A549 (cell line): ENCODE data around the gene CSMD2.

Experiments used
- BHLHE40 ChIP-seq: IDR thresholded peaks from 2 replicates; pipeline ENCODE4 v1.6.1; 2012; ENCODE audit warnings: low read depth, low read length, inconsistent platforms
- CTCF ChIP-seq: fragments of >200 bp; sonication (Bioruptor Twin); formaldehyde crosslinking; IDR thresholded peaks from 3 replicates; pipeline ENCODE4 v1.5.1; 2016
- EP300 ChIP-seq, 2 experiments: fragments of >200 bp; sonication (Bioruptor Twin); formaldehyde crosslinking; IDR thresholded peaks; 2 replicates in 1 of 2; 3 replicates in 1 of 2; pipeline ENCODE4 v1.6.1; 2016 to 2017
- MAX ChIP-seq: IDR thresholded peaks from 2 replicates; pipeline ENCODE4 v1.6.1; 2012
- MAZ ChIP-seq: fragments of 150-350 bp; IDR thresholded peaks from 2 replicates; pipeline ENCODE4 v1.6.1; 2014; ENCODE audit warnings: antibody characterized with exemption, low read depth, low read length, borderline replicate concordance
- MYC ChIP-seq: IDR thresholded peaks from 2 replicates; pipeline ENCODE4 v1.6.1; 2012; ENCODE audit warnings: mild to moderate bottlenecking, inconsistent platforms, low read length, improper control_type of control experiment, borderline replicate concordance
- NR3C1 ChIP-seq: fragments of >200 bp; sonication (Bioruptor Twin); formaldehyde crosslinking; IDR thresholded peaks from 3 replicates; pipeline ENCODE4 v1.6.1; 2017
- POLR2A ChIP-seq: IDR thresholded peaks from 2 replicates; pipeline ENCODE4 v1.6.1; 2012; ENCODE audit warnings: mild to moderate bottlenecking, low read length
- RAD21 ChIP-seq, 2 experiments: fragments of >200 bp in 1 of 2; sonication (Bioruptor Twin) in 1 of 2; formaldehyde crosslinking in 1 of 2; IDR thresholded peaks in 1 of 2; conservative IDR thresholded peaks in 1 of 2; 2 replicates in 1 of 2; 3 replicates in 1 of 2; pipeline ENCODE4 v1.6.1; 2012 to 2018; ENCODE audit warnings: inconsistent platforms in 1 of 2
- RARB ChIP-seq: fragments of 250-450 bp; sonication (Bioruptor Pico); IDR thresholded peaks from 2 replicates; pipeline ENCODE4 v1.8.0; 2021; ENCODE audit warnings: mild to moderate bottlenecking, moderate library complexity
- RCOR1 ChIP-seq: fragments of 150-350 bp; IDR thresholded peaks from 2 replicates; pipeline ENCODE4 v1.6.1; 2014; ENCODE audit warnings: antibody characterized with exemption, low read length, low read depth
- REST ChIP-seq: fragments of 200-600 bp; sonication (generic); IDR thresholded peaks from 2 replicates; pipeline ENCODE4 v1.6.1; 2016; ENCODE audit warnings: antibody characterized with exemption, mild to moderate bottlenecking, moderate library complexity
- RNF2 ChIP-seq: fragments of 200-600 bp; sonication (generic); IDR thresholded peaks from 2 replicates; pipeline ENCODE4 v1.6.1; 2016; ENCODE audit warnings: low read depth, mild to moderate bottlenecking, antibody characterized with exemption, moderate library complexity, borderline replicate concordance
- SMC3 ChIP-seq: fragments of >200 bp; sonication (Bioruptor Twin); formaldehyde crosslinking; IDR thresholded peaks from 3 replicates; pipeline ENCODE4 v1.6.1; 2018; ENCODE audit warnings: inconsistent platforms

GRCh38 chr1:33736496-33736895 is 428.5 kb downstream of the CSMD2 start:
- TF ChIP-seq RCOR1 (no peak), CTCF (no peak), MAZ (no peak), POLR2A (no peak), NR3C1 (no peak), RNF2 (no peak), REST (no peak), EP300 (IDR thresholded peaks at IDR 0.05) (no peak), BHLHE40 (no peak), MAX (no peak), MYC (no peak), SMC3 (no peak), RAD21 (conservative IDR thresholded peaks at IDR 0.05 in 1 of 2, IDR thresholded peaks at IDR 0.05 in 1 of 2) (no peak), RARB (CRISPR knock-in tag) (no peak)
